Stimulated activated CD8-positive, alpha-beta memory T cell treated with anti-CD3 and anti-CD28 coated beads, Interleukin-7, amount 100 ng/mL, for 4 hours (primary cell): ENCODE data around the gene SPTBN1.

Experiments
- DNase-seq, 2 donors: peaks; one replicate each; pipeline ENCODE4 v3.0.0-alpha.2; 2020; ENCODE audit warnings: low read depth in 2 of 2

The SPTBN1 gene

DNA sequence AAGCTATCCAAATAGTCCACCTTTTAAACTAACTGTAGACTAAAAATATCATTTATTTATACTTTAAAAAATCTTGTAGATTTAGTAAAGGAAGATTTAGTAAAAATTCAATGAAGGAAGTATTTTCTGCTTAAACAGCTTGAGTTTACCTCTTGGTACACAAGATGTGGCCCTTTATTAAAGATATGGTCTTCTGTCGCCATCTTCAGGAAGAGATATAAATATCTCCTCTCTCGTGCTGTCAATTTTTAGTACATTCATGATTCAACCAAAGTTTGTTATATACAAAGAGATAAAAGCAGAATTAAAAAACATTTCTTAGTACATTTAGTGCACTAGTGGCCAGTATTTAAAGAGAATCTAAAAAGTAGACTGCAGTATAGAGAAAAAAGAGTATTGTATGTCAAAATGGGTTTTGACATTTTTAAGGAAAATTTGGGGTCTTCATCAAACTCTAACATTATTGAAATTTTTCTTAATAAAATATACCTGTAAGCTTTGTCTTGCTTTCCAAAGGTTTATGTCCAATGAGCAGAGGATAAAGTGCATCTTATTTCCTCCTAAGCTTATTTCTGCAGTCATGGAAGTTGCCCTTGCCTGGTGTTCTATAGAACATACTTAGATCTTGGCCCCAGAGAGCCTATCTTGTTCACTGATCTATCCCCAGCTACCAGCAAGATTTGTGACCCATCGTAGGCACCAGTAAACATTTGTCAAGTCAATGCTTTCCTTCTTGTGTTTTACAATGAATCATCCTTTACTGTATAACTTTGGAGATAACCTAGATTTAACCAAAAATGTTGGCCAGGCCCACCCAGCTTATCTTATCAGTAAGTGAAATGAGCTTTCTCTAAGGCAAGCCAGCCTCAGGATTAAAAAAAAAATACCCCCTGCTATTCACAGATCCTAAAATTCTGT, 248.8 kb downstream of the SPTBN1 start:
- no peak for DNase-seq

DNA sequence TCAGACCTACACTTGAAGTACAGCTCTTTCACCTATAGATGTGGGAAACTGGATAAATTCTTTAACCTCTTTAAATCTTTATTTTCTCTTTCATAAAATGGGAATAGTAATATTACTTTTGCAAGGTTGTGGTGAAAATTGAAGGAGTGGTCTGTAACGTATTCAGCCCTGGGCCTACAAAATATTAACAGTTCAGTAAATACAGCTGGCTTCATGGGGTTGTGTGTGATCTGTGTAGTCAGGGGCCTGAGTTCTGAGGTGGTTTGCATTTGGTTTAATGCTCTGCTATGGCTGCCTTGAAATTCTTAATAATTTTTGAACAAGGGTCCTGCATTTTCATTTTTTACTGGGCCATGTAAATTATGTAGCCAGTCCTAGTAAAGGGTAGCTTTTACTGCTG, 250.5 kb downstream of the SPTBN1 start:
- no peak for DNase-seq

DNA sequence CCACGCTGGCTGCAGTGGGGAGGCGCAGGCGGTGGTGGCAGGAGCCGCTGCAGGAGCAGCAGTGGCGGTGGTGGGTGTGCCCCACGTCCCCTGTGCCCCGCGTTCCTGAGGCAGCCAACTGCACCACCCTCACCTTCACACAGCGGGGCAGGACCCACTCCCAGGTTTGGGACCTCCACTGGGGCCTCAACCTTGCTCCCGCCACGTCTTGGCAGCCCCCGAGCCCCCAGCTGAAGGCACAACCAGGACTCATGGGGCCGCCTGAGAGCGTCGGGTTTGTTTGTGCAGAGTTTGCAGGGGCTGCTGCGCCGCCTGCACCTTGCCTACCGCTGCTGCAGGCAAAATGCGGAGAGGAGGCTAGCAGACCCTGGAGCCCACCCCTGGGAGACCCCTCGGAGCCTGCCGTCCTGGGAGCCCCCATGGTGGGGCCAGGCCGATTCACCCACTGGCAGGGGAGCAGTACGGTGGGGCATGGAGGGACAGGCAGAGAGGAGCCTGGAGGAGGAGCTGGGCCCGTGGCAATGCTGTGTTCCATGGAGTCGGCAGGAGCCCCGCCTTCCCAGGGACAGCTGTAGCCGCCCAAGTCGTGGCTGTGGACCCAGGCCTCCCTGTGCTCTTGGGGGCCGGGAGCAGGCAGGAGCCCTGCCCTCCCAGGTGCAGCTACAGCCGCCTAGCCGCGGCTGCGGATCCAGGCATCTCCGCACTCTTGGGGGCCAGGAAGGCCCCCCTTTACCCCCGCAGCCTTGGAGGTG, 252.6 kb downstream of the SPTBN1 start:
- no peak for DNase-seq

DNA sequence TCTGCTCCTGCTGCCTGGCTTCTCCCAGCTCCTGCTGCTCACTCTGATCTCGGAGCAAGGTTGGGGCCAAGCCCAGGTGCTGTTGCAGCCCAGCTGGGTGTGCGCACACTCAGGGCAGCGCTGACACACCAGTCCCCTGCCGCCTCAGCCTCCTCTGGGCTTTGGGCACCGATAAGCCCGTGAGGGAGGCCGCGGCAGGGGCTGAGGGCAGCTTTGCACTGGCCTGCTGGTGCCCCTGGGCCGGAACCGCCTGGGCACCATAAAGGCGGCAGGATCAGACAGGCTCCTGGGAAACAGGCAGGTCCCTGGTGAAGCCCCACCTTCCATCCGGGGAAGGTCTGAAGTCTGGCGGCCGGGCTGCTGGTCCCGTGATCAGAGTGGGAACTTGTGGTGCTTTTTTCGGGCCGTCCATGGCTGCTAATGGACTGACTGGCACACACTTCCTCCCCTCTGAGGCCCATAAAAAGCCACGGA, 253.2 kb downstream of the SPTBN1 start:
- DNase-seq = no peak

DNA sequence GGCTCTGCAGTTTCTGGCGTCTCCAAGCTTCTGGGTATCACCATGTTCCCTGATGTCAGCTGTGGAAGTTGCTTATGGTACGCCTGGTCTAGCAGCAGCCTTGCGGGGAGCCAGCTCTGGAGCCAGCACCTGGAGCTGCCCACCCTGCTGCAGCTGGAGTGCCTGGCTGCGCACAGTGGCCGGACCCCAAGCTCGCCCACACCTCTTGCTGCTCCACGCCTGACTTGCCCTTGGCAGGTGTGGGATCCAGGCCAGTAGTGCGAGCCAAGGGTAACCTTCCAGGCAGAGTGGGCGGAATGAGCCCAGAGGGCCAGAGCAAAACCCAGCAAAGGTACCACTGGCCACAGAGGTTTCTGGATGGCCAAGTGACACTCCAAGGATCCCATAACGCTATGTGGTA, 254.1 kb downstream of the SPTBN1 start:
- no peak for DNase-seq

DNA sequence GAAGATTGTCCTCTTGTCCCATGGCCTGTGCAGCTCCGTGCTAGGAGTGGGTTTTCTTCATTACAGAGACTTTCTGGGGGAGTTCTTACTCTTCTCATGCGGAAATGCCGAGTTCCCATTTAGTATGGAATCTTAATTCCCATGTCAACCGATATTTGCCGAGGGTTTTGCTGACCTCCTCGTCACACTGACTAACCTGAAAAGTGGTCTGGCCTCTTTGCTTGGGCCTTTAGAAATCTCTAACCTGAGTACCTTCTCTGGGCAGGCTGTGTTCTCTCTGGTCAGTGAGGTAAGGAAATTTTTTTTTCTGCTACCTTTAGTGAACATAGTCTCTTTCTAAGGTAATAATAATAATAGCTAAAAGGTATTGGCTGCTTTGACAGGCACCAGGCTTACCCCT, 256.4 kb downstream of the SPTBN1 start:
- no peak for DNase-seq

DNA sequence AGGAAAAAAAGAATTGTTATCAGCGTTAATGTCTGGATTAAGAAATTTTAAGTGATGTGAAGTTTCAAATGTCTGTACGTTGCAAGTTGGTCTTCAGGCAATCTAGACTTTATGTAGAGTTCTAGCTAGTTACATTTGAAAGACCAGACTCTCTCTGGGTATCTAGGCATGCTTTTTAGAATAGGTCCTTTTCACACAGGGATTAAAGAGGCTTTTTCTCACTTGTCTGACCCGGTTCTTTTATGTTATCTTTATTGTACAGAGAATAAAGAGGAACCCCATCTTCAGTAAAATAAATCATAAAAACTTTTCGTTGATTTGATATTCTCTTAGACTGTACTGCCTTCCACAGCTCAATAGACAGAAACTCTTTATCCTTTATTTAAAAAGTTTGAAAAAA, 258.9 kb downstream of the SPTBN1 start:
- DNase-seq = no peak

DNA sequence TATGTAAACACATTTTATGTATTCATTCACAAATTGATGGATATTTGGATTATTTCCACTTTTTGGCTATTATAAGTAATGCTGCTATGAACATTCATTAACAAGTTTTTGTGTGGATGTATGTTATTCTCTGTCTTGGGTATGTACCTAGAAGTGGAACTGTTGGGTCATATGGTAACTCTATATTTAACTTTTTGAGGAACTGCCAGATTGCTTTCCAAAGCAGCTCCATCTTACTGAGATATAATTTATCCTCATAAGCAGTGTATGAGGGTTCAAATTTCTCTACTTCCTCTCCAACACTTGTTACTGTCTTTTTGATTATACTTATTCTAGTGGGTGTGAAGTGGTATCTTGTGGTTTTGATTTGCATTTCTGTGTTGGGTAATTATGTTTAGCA, 260.2 kb downstream of the SPTBN1 start:
- DNase-seq = no peak

DNA sequence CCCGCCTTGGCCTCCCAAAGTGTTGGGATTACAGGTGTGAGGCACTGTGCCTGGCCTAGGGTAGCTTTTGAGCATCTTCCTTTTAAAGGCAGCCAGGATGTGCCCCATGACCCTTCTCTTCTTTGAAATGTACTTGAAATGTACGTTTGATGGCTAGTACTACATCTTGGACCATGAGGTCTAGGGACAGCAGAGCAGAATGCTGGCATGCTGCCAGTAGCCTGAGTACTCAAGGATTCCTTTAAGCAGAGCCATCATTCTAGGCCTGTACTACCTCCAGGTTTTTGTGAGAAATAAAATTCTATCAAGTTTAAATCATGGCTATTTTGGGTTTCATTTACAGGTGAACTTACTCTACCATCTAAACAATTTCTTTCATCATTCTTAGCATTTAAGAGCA, 264.4 kb downstream of the SPTBN1 start:
- DNase-seq = no peak
